Mesenchymal stem cell (in vitro differentiated cells and primary cell): ENCODE results near the gene DBP.
A peak's percentile ranks its signal among the peaks of the same experiment; 100 is the strongest.

Source experiments
- DNase-seq: peaks from one replicate; pipeline ENCODE4 v3.0.0-alpha.2; 2013
- H2AFZ ChIP-seq: one replicate; pipeline ENCODE4 v1.6.1; 2013; ENCODE audit warnings: low read depth, mild to moderate bottlenecking, control low read depth, inconsistent platforms, low read length, moderate library complexity
- H2AK5ac ChIP-seq: 2 replicates; pipeline ENCODE4 v1.6.1; 2013; ENCODE audit warnings: low read length, moderate library complexity, mild to moderate bottlenecking, inconsistent platforms; ENCODE audit not compliant: severe bottlenecking
- H2BK120ac ChIP-seq: one replicate; pipeline ENCODE4 v1.6.1; 2013; ENCODE audit warnings: low read depth, mild to moderate bottlenecking, inconsistent platforms, low read length, moderate library complexity
- H2BK12ac ChIP-seq, 2 experiments: one replicate each; pipeline ENCODE4 v1.6.1; 2013; ENCODE audit warnings: inconsistent platforms in 2 of 2, low read length in 2 of 2, mild to moderate bottlenecking in 2 of 2, moderate library complexity in 2 of 2, control low read depth in 1 of 2
- H2BK15ac ChIP-seq: one replicate; pipeline ENCODE4 v1.6.1; 2013; ENCODE audit warnings: mild to moderate bottlenecking, low read depth, inconsistent platforms; ENCODE audit not compliant: poor library complexity, severe bottlenecking
- H2BK5ac ChIP-seq: 2 replicates; pipeline ENCODE4 v1.6.1; 2013; ENCODE audit warnings: low read depth, mild to moderate bottlenecking, low read length, control low read depth, inconsistent platforms; ENCODE audit not compliant: poor library complexity, severe bottlenecking
- H3K14ac ChIP-seq, 2 experiments: one replicate each; pipeline ENCODE4 v1.6.1; 2013; ENCODE audit warnings: inconsistent platforms in 2 of 2, low read length in 2 of 2, control low read depth in 1 of 2, mild to moderate bottlenecking in 1 of 2, moderate library complexity in 1 of 2
- H3K18ac ChIP-seq, 2 experiments: one replicate each; pipeline ENCODE4 v1.6.1; 2013; ENCODE audit warnings: inconsistent platforms in 2 of 2, low read length in 2 of 2, control low read depth in 1 of 2, low read depth in 1 of 2, mild to moderate bottlenecking in 1 of 2
- H3K23ac ChIP-seq, 2 experiments: one replicate each; pipeline ENCODE4 v1.6.1; 2013; ENCODE audit warnings: inconsistent platforms in 2 of 2, low read length in 2 of 2, mild to moderate bottlenecking in 2 of 2, moderate library complexity in 2 of 2, control low read depth in 1 of 2
- H3K27ac ChIP-seq: 2 replicates; pipeline ENCODE4 v1.5.1; 2013; ENCODE audit warnings: mild to moderate bottlenecking, moderate library complexity, low read length, control low read depth, inconsistent platforms; ENCODE audit not compliant: poor library complexity, severe bottlenecking
- H3K27me3 ChIP-seq, 2 experiments: 2 replicates each; pipeline versions ENCODE4 v1.6.1 to v1.7.0; 2013; ENCODE audit warnings: low read length in 2 of 2, mild to moderate bottlenecking in 2 of 2, moderate library complexity in 2 of 2, control low read depth in 1 of 2, inconsistent platforms in 1 of 2; ENCODE audit not compliant: control insufficient read depth in 1 of 2, insufficient read depth in 1 of 2
- H3K36me3 ChIP-seq, 2 experiments: 2 replicates each; pipeline versions ENCODE4 v1.6.1 to v1.7.0; 2013; ENCODE audit warnings: low read length in 2 of 2, control low read depth in 1 of 2, inconsistent platforms in 1 of 2, low read depth in 1 of 2, mild to moderate bottlenecking in 1 of 2; ENCODE audit not compliant: insufficient read depth in 2 of 2, control insufficient read depth in 1 of 2
- H3K4ac ChIP-seq, 2 experiments: one replicate each; pipeline ENCODE4 v1.6.1; 2013; ENCODE audit warnings: inconsistent platforms in 2 of 2, low read length in 2 of 2, mild to moderate bottlenecking in 2 of 2, moderate library complexity in 2 of 2, control low read depth in 1 of 2, low read depth in 1 of 2
- H3K4me1 ChIP-seq: 2 replicates; pipeline ENCODE4 v1.6.1; 2013; ENCODE audit warnings: low read depth, low read length, control low read depth; ENCODE audit not compliant: control insufficient read depth, insufficient read depth
- H3K4me2 ChIP-seq: 2 replicates; pipeline ENCODE4 v1.6.1; 2013; ENCODE audit warnings: low read length, mild to moderate bottlenecking, inconsistent platforms; ENCODE audit not compliant: poor library complexity, severe bottlenecking
- H3K4me3 ChIP-seq, 2 experiments: 2 replicates each; pipeline versions ENCODE4 v1.5.1 to v1.7.0; 2013; ENCODE audit warnings: low read length in 2 of 2, mild to moderate bottlenecking in 2 of 2, control low read depth in 1 of 2, low read depth in 1 of 2; ENCODE audit not compliant: insufficient read depth in 1 of 2
- H3K79me1 ChIP-seq: replicated peaks from 2 replicates; pipeline ENCODE4 v1.6.1; 2013; ENCODE audit warnings: mild to moderate bottlenecking, control low read depth, low read length, inconsistent platforms; ENCODE audit not compliant: poor library complexity, severe bottlenecking
- H3K9ac ChIP-seq: 2 replicates; pipeline ENCODE4 v1.7.0; 2013; ENCODE audit warnings: mild to moderate bottlenecking, low read length, moderate library complexity
- H3K9me3 ChIP-seq: 2 replicates; pipeline ENCODE4 v1.7.0; 2013; ENCODE audit warnings: mild to moderate bottlenecking, low read length; ENCODE audit not compliant: control insufficient read depth
- H4K8ac ChIP-seq: one replicate; pipeline ENCODE4 v1.6.1; 2013; ENCODE audit warnings: inconsistent platforms, mild to moderate bottlenecking, low read length, moderate library complexity
- H4K91ac ChIP-seq: one replicate; pipeline ENCODE4 v1.6.1; 2013; ENCODE audit warnings: mild to moderate bottlenecking, low read length, inconsistent platforms
- WGBS: methylation state at CpG from one replicate; pipeline ENCODE4 v1.1.7; 2013; ENCODE audit warnings: mixed read lengths; 5-methylcytosine and 5-hydroxymethylcytosine counted together

Gene DBP

DNA sequence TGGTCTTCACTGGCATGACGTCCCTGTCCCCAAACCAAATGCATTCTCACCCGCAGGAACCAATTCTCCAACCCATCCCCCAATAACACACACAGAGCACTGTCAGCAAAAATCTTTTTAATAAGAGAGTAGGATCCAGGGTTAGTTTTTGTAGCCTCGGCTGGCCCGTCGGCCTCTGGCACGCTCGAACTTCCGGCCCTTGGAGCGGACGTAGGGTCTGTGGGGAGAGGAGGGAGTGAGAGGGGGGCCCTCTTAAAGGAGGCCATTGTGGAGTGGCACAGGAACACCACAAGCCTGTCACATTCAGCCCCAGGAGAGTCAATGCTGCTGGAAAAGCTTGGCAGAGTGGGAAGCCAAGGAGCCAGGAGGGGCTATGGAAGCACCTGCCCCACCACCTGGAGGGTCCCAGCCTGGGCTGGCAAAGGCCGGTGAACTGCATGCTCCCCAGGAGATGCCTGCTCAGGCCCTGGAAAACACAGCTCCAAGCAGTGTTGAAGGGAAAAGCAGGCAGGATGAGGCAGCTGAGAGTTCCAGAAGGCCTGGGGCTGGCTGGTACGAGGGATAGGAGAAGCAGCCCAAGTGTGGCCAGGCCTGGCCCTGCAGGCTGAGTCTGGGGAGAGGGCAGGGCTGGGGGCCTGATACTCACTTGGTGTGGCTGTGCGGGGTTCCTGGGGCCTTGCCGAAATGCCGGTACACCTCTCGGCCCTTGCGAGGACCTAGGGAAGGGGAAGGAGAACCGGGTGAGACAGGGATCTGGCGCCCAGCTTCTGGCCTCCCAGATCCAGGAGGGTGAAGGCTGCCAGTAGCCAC lies 21.7 kb downstream of the DBP start:
- H4K8ac ChIP-seq: no peak overlapping the region
- no peak overlapping the region for H2BK15ac ChIP-seq
- H3K36me3 ChIP-seq: peaks cover 29 to 57% of the 10 kb centered on the region in 2 experiments
- no peak for DNase-seq
- no peak overlapping the region for H3K18ac ChIP-seq
- H2BK120ac ChIP-seq: no peak overlapping the region
- H3K27me3 ChIP-seq: no peaks in the 10 kb centered on the region
- no peak overlapping the region for H3K14ac ChIP-seq
- H3K9ac ChIP-seq: peak overlapping the region; percentile 100
- no peak overlapping the region for H4K91ac ChIP-seq
- no peak overlapping the region for H2BK5ac ChIP-seq
- WGBS: 88% methylated on average over 17 of the region's 19 CpGs
- H3K79me1 ChIP-seq: peaks cover 5% of the 10 kb centered on the region
- H3K4me3 ChIP-seq: no peak overlapping the region
- H3K4me1 ChIP-seq: peaks cover 38% of the 10 kb centered on the region
- H3K4me2 ChIP-seq: no peak overlapping the region
- H3K4ac ChIP-seq: no peak overlapping the region
- H2BK12ac ChIP-seq: no peak overlapping the region
- H3K9me3 ChIP-seq: no peaks in the 10 kb centered on the region
- no peak overlapping the region for H3K27ac ChIP-seq
- no peak overlapping the region for H3K23ac ChIP-seq
- H2AFZ ChIP-seq: no peak overlapping the region
- H2AK5ac ChIP-seq: no peak overlapping the region

DNA sequence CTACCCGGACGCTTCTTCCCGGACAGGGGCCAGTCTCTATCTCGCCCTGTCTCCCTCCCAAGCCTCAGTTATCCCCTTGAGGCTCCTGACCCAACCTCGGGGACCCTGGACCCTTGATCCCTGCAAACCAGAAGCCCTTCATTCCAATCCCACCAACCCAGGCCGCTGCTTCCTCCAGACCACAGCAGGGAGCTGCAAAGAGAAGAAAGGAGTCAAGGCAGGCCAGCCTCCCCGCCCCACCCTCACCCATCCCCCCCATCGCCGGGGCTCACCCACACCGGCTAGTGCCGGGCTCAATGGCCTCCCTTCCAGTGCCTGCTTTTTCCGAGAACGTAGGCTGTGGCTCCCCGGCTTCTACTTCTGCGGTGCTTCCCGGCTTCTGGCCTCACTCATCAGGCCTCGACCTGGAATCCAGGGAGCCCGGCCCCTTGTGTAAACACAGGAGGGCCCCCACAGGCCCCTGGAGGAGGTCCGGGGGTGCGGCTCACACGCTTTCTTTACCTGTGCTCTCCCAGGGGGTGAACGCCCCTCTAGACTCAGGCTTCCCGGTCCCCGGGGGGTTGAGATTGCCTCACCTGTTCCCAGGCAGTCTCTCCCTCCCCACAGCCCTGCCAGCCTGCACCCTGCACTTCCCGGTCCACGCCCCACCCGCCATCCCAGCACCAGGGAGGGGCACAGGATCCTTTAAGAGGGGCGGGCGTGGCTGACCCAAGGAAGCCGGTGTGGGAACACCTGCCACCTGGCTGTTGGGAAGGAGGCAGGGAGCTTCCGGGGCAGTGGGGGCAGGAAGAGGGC lies 22.5 kb downstream of the DBP start, which contains the start of gene FAM83E:
Gene FAM83E (minus strand): TSS at position 641 of the 795 bp plus-strand sequence. CDS start 1,704 bp downstream, outside the sequence.
- Histone ChIP-seq H3K9me3 (no peaks in the 10 kb centered on the region), H2BK15ac (no peak within 1 kb of the TSS), H3K4ac (no peak within 1 kb of the TSS), H2AK5ac (no peak within 1 kb of the TSS), H3K36me3 (peaks cover 29 to 57% of the 10 kb centered on the region in 2 experiments), H3K79me1 (peaks cover 1% of the 10 kb centered on the region), H3K4me2 (no peak within 1 kb of the TSS), H3K23ac (peak within 1 kb of the TSS in 1 of 2 experiments; percentile 2), H2BK120ac (no peak within 1 kb of the TSS), H2BK12ac (peak within 1 kb of the TSS in 1 of 2 experiments; percentile 9), H4K8ac (peak within 1 kb of the TSS; percentile 1), H3K4me1 (peaks cover 34% of the 10 kb centered on the region), H2AFZ (no peak within 1 kb of the TSS), H3K14ac (no peak within 1 kb of the TSS), H3K4me3 (no peak within 1 kb of the TSS), H4K91ac (no peak within 1 kb of the TSS), H3K9ac (peak within 1 kb of the TSS; percentile 100), H2BK5ac (no peak within 1 kb of the TSS), H3K27me3 (no peaks in the 10 kb centered on the region), H3K18ac (peak within 1 kb of the TSS in 1 of 2 experiments; percentile 22), H3K27ac (peak within 1 kb of the TSS; percentile 8)
- no peak for DNase-seq
- WGBS: 58% methylated on average over 26 of the region's 31 CpGs

DNA sequence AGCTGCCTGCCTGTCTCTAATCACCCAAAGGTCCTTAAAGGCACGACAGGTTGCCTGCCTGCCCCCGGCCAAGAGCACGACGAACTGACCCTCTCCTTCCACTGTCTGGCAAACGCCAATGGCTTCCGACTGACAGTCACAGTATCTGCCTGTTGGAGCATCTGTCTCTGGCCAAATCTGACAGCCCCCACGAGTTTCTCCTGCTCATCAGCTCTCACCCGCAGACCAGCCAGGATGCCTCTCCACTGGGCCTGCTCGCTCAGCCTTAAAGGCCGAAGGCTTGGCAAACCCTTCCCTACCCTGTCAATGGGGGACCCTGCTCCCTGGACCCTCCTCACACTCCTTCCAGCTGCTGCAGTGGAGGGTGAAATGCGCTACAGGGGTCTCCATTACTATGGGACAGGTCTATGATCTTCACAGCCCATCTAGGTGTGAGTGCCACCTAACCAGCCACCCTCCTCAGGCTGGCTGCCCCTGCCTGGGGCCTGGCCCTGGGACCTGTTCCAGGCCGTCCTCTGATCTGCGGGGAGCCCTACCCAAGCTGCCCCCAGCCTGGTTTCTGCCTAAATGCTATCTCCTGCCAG lies 23.2 kb downstream of the DBP start:
- 80% methylated on average over 13 of the region's 13 CpGs for WGBS

More for the DNA sequence above, 23.2 kb downstream of the DBP start:
- no peak overlapping the region for H2BK120ac ChIP-seq
- H2BK15ac ChIP-seq: no peak overlapping the region
- DNase-seq: no peak
- H4K91ac ChIP-seq: no peak overlapping the region
- no peak overlapping the region for H2AFZ ChIP-seq
- H4K8ac ChIP-seq: peak overlapping the region; percentile 1
- H3K79me1 ChIP-seq: no peaks in the 10 kb centered on the region
- peak overlapping the region in 1 of 2 experiments; percentile 9 for H2BK12ac ChIP-seq
- H2BK5ac ChIP-seq: no peak overlapping the region
- no peak overlapping the region for H3K4ac ChIP-seq
- H3K4me3 ChIP-seq: no peak overlapping the region
- no peak overlapping the region for H3K9ac ChIP-seq
- no peak overlapping the region for H2AK5ac ChIP-seq
- peak overlapping the region; percentile 8 for H3K27ac ChIP-seq
- peak overlapping the region in 1 of 2 experiments; percentile 22 for H3K18ac ChIP-seq
- H3K23ac ChIP-seq: no peak overlapping the region
- no peak overlapping the region for H3K14ac ChIP-seq
- no peak overlapping the region for H3K4me2 ChIP-seq
- H3K27me3 ChIP-seq: no peaks in the 10 kb centered on the region
- peaks cover 29 to 57% of the 10 kb centered on the region in 2 experiments for H3K36me3 ChIP-seq
- peaks cover 34% of the 10 kb centered on the region for H3K4me1 ChIP-seq
- H3K9me3 ChIP-seq: no peaks in the 10 kb centered on the region
